WTC11 (cell line): ENCODE data around the gene ARHGEF28. TPM values are rescaled to one million over a fixed set of nuclear protein-coding genes. Genes with fewer than 3 reads are reported as not detected.

Experiments
- ATAC-seq: fragments of 200-7000 bp; cut with Tn5 transposase; 2 replicates; pipeline ENCODE4 v1.10.0; 2021; ENCODE audit warnings: mild to moderate bottlenecking, moderate library complexity
- CTCF ChIA-PET: fragments of 300-600 bp; sonication (Branson Sonifier 250); formaldehyde crosslinking; loops from one replicate; lab custom pipeline; 2021; ENCODE audit warnings: antibody characterized with exemption; lab: Charles Lee
- POLR2A ChIA-PET: fragments of 350-600 bp; sonication (Branson Sonifier 250); formaldehyde crosslinking; loops from one replicate; lab custom pipeline; 2021; ENCODE audit warnings: antibody characterized with exemption; lab: Charles Lee
- DNase-seq: peaks from one replicate; pipeline ENCODE4 v3.0.0; 2021; ENCODE audit warnings: low spot score
- H3K27ac Mint-ChIP-seq: 2 replicates; pipeline ENCODE4 v1.8.0; 2021; ENCODE audit warnings: mixed read lengths
- H3K27me3 Mint-ChIP-seq: 2 replicates; pipeline ENCODE4 v1.8.0; 2021; ENCODE audit warnings: low read depth, mild to moderate bottlenecking, moderate library complexity, mixed read lengths
- H3K36me3 Mint-ChIP-seq: 2 replicates; pipeline ENCODE4 v1.8.0; 2021; ENCODE audit warnings: mixed read lengths
- H3K4me1 Mint-ChIP-seq: 2 replicates; pipeline ENCODE4 v1.8.0; 2022; ENCODE audit warnings: mixed read lengths
- H3K4me3 Mint-ChIP-seq: 2 replicates; pipeline ENCODE4 v1.8.0; 2021; ENCODE audit warnings: mild to moderate bottlenecking, moderate library complexity, mixed read lengths
- H3K9me3 Mint-ChIP-seq: 2 replicates; pipeline ENCODE4 v1.8.0; 2021; ENCODE audit warnings: mixed read lengths
- ATF1 ChIP-seq: sonication (generic); formaldehyde crosslinking; IDR thresholded peaks from 2 replicates; pipeline ENCODE4 v1.8.1; 2023; ENCODE audit warnings: mild to moderate bottlenecking, moderate library complexity, missing genetic modification reagents
- ATF2 ChIP-seq: sonication (generic); formaldehyde crosslinking; IDR thresholded peaks from 2 replicates; pipeline ENCODE4 v1.8.1; 2022; ENCODE audit warnings: low read depth, missing genetic modification reagents, borderline replicate concordance
- CDX4 ChIP-seq: fragments of 250-450 bp; sonication (Bioruptor Pico); IDR thresholded peaks from 2 replicates; pipeline ENCODE4 v1.9.0; 2021; ENCODE audit warnings: moderate library complexity, mild to moderate bottlenecking, inconsistent platforms, borderline replicate concordance
- CREB1 ChIP-seq: sonication (generic); formaldehyde crosslinking; IDR thresholded peaks from 2 replicates; pipeline ENCODE4 v1.8.0; 2023; ENCODE audit warnings: mild to moderate bottlenecking, missing genetic modification reagents
- FOXK1 ChIP-seq: sonication (generic); formaldehyde crosslinking; IDR thresholded peaks from 2 replicates; pipeline ENCODE4 v1.8.0; 2022; ENCODE audit warnings: mild to moderate bottlenecking, moderate library complexity, missing genetic modification reagents
- FOXP1 ChIP-seq: sonication (generic); formaldehyde crosslinking; IDR thresholded peaks from 2 replicates; pipeline ENCODE4 v1.8.0; 2022; ENCODE audit warnings: missing genetic modification reagents, mild to moderate bottlenecking, moderate library complexity, borderline replicate concordance
- GABPB1 ChIP-seq: sonication (generic); formaldehyde crosslinking; IDR thresholded peaks from 2 replicates; pipeline ENCODE4 v1.8.1; 2023; ENCODE audit warnings: mild to moderate bottlenecking, missing genetic modification reagents
- GRHL2 ChIP-seq: fragments of 250-450 bp; sonication (Bioruptor Pico); IDR thresholded peaks from 2 replicates; pipeline ENCODE4 v1.8.0; 2022; ENCODE audit warnings: mild to moderate bottlenecking, moderate library complexity; ENCODE audit not compliant: insufficient replicate concordance, severe bottlenecking
- HMGXB4 ChIP-seq: sonication (generic); formaldehyde crosslinking; IDR thresholded peaks from 2 replicates; pipeline ENCODE4 v1.8.1; 2023; ENCODE audit warnings: mild to moderate bottlenecking, moderate library complexity, missing genetic modification reagents
- KAT7 ChIP-seq: sonication (generic); formaldehyde crosslinking; IDR thresholded peaks from 2 replicates; pipeline ENCODE4 v1.8.1; 2023; ENCODE audit warnings: missing genetic modification reagents, mild to moderate bottlenecking, borderline replicate concordance
- NFATC4 ChIP-seq: fragments of 250-450 bp; sonication (Bioruptor Pico); IDR thresholded peaks from 2 replicates; pipeline ENCODE4 v1.9.0; 2021; ENCODE audit warnings: mild to moderate bottlenecking
- NFYB ChIP-seq: sonication (generic); formaldehyde crosslinking; conservative IDR thresholded peaks from 2 replicates; pipeline ENCODE4 v1.8.0; 2022; ENCODE audit warnings: low read depth, missing genetic modification reagents
- SOX15 ChIP-seq: fragments of 250-450 bp; sonication (Bioruptor Pico); IDR thresholded peaks from 2 replicates; pipeline ENCODE4 v1.9.0; 2021; ENCODE audit warnings: mild to moderate bottlenecking
- TEAD4 ChIP-seq: sonication (generic); formaldehyde crosslinking; IDR thresholded peaks from 2 replicates; pipeline ENCODE4 v1.8.0; 2022; ENCODE audit warnings: mild to moderate bottlenecking, missing genetic modification reagents
- ZMAT4 ChIP-seq: fragments of 250-450 bp; sonication (Bioruptor Pico); IDR thresholded peaks from 2 replicates; pipeline ENCODE4 v1.9.0; 2021; ENCODE audit warnings: mild to moderate bottlenecking
- ZNF219 ChIP-seq: sonication (generic); formaldehyde crosslinking; IDR thresholded peaks from 2 replicates; pipeline ENCODE4 v1.8.0; 2023; ENCODE audit warnings: missing genetic modification reagents, mild to moderate bottlenecking, borderline replicate concordance
- ZNF281 ChIP-seq: sonication (generic); formaldehyde crosslinking; IDR thresholded peaks from 2 replicates; pipeline ENCODE4 v1.8.0; 2023; ENCODE audit warnings: mild to moderate bottlenecking, missing genetic modification reagents
- ZNF317 ChIP-seq: sonication (generic); formaldehyde crosslinking; IDR thresholded peaks from 2 replicates; pipeline ENCODE4 v1.8.1; 2023; ENCODE audit warnings: low read depth, mild to moderate bottlenecking, moderate library complexity, missing genetic modification reagents, borderline replicate concordance
- ZNF425 ChIP-seq: fragments of 250-450 bp; sonication (Bioruptor Pico); conservative IDR thresholded peaks from 2 replicates; pipeline ENCODE4 v1.9.0; 2021; ENCODE audit warnings: mild to moderate bottlenecking
- total RNA-seq: library from RNA; stranded (reverse); gene quantifications from 3 replicates; pipeline ENCODE4 v1.2.3, GENCODE V29; 2021

ARHGEF28 gene
- total RNA-seq, 1 experiment from 2014 or later = 0.96 TPM

- TF ChIP-seq HMGXB4 (CRISPR knock-in tag) (no peak), FOXK1 (no peak), ZNF219 (no peak), ZNF425 (CRISPR knock-in tag) (no peak), ATF1 (CRISPR knock-in tag) (no peak), ZMAT4 (no peak), KAT7 (CRISPR knock-in tag) (no peak), CDX4 (CRISPR knock-in tag) (no peak), SOX15 (CRISPR knock-in tag) (no peak)
- TF ChIP-seq, all 79 proteins: peak for 0
Measured at GRCh38 chr5:73985145-73985544, 359.1 kb downstream of the ARHGEF28 start (continued).

GRCh38 chr5:73986729-73987128, 360.7 kb downstream of the ARHGEF28 start:
- Mint-ChIP-seq H3K36me3 (no peaks in the 10 kb centered on the region), H3K4me3 (no peak overlapping the region), H3K27me3 (no peaks in the 10 kb centered on the region)
- no peak for DNase-seq
- ChIA-PET CTCF (interaction anchor here (1.3 kb wide), 1 partner anchor 10 kb away, joined by 3 read pairs; no protein-coding TSS in a partner anchor), POLR2A (no interaction called here)
- no peak for TF ChIP-seq CREB1 (CRISPR knock-in tag)
- no peak for TF ChIP-seq FOXP1 (CRISPR knock-in tag)
- no peak for TF ChIP-seq FOXK1
- no peak for TF ChIP-seq NFYB (CRISPR knock-in tag)
- TF ChIP-seq GABPB1 (CRISPR knock-in tag) = no peak
- no peak for TF ChIP-seq GRHL2 (CRISPR knock-in tag)
- TF ChIP-seq ZNF317 (CRISPR knock-in tag) = no peak
- TF ChIP-seq NFATC4 = no peak
- no peak for TF ChIP-seq ATF2 (CRISPR knock-in tag)
- no peak for TF ChIP-seq ZNF281 (CRISPR knock-in tag)
- no peak for TF ChIP-seq TEAD4 (CRISPR knock-in tag)
- TF ChIP-seq, all 79 proteins: peak for 0
- peaks cover 7% of the 10 kb centered on the region; the same call in 1 of the 2 replicates for H3K9me3 Mint-ChIP-seq
- ATAC-seq = no peak
- H3K4me1 Mint-ChIP-seq = no peaks in the 10 kb centered on the region
- H3K27ac Mint-ChIP-seq = no peak overlapping the region
